OCI-LY7 (cell line): ENCODE results near the gene GALNT2. TPM values are rescaled to one million over a fixed set of nuclear protein-coding genes. Genes with fewer than 3 reads are reported as not detected.

Experiments
- BruUV-seq: library from RNA; stranded (reverse); fragments of 400-500 nt; replicated peaks from 2 replicates; lab custom pipeline; 2021; lab: Mats Ljungman, UMichigan
- CTCF ChIA-PET: fragments of 300-600 bp; sonication (Branson Sonifier 250); formaldehyde crosslinking; loops from one replicate; lab custom pipeline; 2022; ENCODE audit warnings: antibody characterized with exemption; ENCODE audit not compliant: unreplicated experiment; lab: Charles Lee
- POLR2A ChIA-PET: fragments of 300-600 bp; sonication (Branson Sonifier 250); formaldehyde crosslinking; loops from one replicate; lab custom pipeline; 2022; ENCODE audit warnings: antibody characterized with exemption; lab: Charles Lee
- DNase-seq: peaks from one replicate; pipeline ENCODE4 v3.0.0-alpha.2; 2015; ENCODE audit warnings: low spot score
- H2AFZ ChIP-seq: fragments of 200-600 bp; sonication (generic), shearing (Covaris generic); 2 replicates; pipeline ENCODE4 v1.6.1; 2014; ENCODE audit warnings: mild to moderate bottlenecking, antibody characterized with exemption, low read length, moderate library complexity
- H3K27ac ChIP-seq: fragments of 200-600 bp; sonication (generic); 2 replicates; pipeline ENCODE4 v1.5.1; 2014; ENCODE audit warnings: mixed run types, low read depth, mild to moderate bottlenecking, moderate library complexity, low read length, inconsistent platforms; ENCODE audit not compliant: poor library complexity, severe bottlenecking
- H3K36me3 ChIP-seq: fragments of 200-600 bp; sonication (generic); 2 replicates; pipeline ENCODE4 v1.6.1; 2014; ENCODE audit warnings: mild to moderate bottlenecking, antibody characterized with exemption, low read length, moderate library complexity, mixed read lengths; ENCODE audit not compliant: insufficient read depth
- H3K4me1 ChIP-seq: fragments of 200-600 bp; sonication (generic); 2 replicates; pipeline ENCODE4 v1.5.1; 2014; ENCODE audit warnings: mild to moderate bottlenecking, low read length; ENCODE audit not compliant: insufficient read depth, poor library complexity, severe bottlenecking
- H3K4me2 ChIP-seq: fragments of 200-600 bp; sonication (generic); 2 replicates; pipeline ENCODE4 v1.6.1; 2014; ENCODE audit warnings: mild to moderate bottlenecking, low read length
- H3K4me3 ChIP-seq: fragments of 200-600 bp; sonication (generic); 2 replicates; pipeline ENCODE4 v1.5.1; 2014; ENCODE audit warnings: mild to moderate bottlenecking, low read depth, low read length; ENCODE audit not compliant: poor library complexity, severe bottlenecking
- H3K79me2 ChIP-seq: fragments of 200-600 bp; sonication (generic); 2 replicates; pipeline ENCODE4 v1.6.1; 2016; ENCODE audit warnings: low read depth, mild to moderate bottlenecking, low read length, moderate library complexity, mixed read lengths; ENCODE audit not compliant: insufficient read depth
- H3K9me2 ChIP-seq: fragments of 200-600 bp; sonication (generic); 2 replicates; pipeline ENCODE4 v1.6.1; 2016; ENCODE audit warnings: mild to moderate bottlenecking, low read length, mixed read lengths; ENCODE audit not compliant: insufficient read depth
- H3K9me3 ChIP-seq: fragments of 200-600 bp; sonication (generic); 2 replicates; pipeline ENCODE4 v1.6.1; 2014; ENCODE audit warnings: mild to moderate bottlenecking, mixed run types, low read length, mixed read lengths
- H4K20me1 ChIP-seq: fragments of 200-600 bp; sonication (generic); 2 replicates; pipeline ENCODE4 v1.6.1; 2014; ENCODE audit warnings: mild to moderate bottlenecking, antibody characterized with exemption, low read length, moderate library complexity, mixed read lengths; ENCODE audit not compliant: insufficient read depth
- EZH2phosphoT487 ChIP-seq: fragments of 200-600 bp; sonication (generic); IDR thresholded peaks from 2 replicates; pipeline ENCODE4 v1.6.1; 2018; ENCODE audit warnings: low read depth, borderline replicate concordance, mild to moderate bottlenecking, mixed run types, antibody characterized with exemption, low read length, moderate library complexity, mixed read lengths
- intact Hi-C: fragments of 100-400 bp; cut with micrococcal nuclease; formaldehyde crosslinking; loops from one replicate; pipeline ENCODE4 v1.10.0; 2022; ENCODE audit not compliant: unreplicated experiment
- total RNA-seq, 2 experiments: library from RNA; depleted of rRNA in 1 of 2; stranded (reverse); fragments of >200 nt in 1 of 2; shearing (Covaris generic) in 1 of 2; gene quantifications; 2 replicates each; pipeline ENCODE4 v1.2.3, GENCODE V29; 2014 to 2022
- TF ChIP-seq, protein P1 (sequence below): fragments of 200-600 bp; sonication (generic); conservative IDR thresholded peaks from 2 replicates; pipeline ENCODE4 v1.5.1; 2014; ENCODE audit warnings: mild to moderate bottlenecking, antibody characterized with exemption, low read length, moderate library complexity, mixed read lengths

The GALNT2 gene
- total RNA-seq, 2 experiments from 2014 or later = 29.9 to 67.3 TPM

- ChIA-PET CTCF (no interaction called here), POLR2A (no interaction called here)
- H3K27ac ChIP-seq = no peak overlapping the region
Observed at GRCh38 chr1:230301322-230301721, 234.3 kb downstream of the GALNT2 start.

DNA sequence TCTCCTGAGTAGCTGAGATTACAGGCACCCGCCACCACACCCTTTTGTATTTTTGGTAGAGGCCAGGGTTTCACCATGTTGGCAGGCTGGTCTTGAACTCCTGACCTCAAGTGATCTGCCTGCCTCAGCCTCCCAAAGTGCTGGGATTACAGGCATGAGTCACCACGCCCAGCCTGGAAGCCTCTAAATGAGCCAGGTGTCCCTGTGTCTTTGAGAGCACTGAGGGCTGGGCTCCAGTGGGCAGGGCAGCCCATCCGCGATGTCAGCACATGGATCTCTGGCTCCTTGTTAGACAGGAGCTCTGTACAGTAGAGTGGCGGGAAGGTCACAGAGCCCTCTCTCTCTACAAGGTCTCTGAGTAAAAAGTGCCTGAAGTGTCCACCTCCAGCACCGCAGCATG lies 234.8 kb downstream of the GALNT2 start:
- POLR2A ChIA-PET = no interaction called here
- Histone ChIP-seq H3K36me3 (no peaks in the 10 kb centered on the region), H3K9me3 (no peaks in the 10 kb centered on the region), H3K4me1 (peaks cover 13% of the 10 kb centered on the region), H3K4me2 (no peak overlapping the region), H3K4me3 (no peak overlapping the region), H3K9me2 (no peaks in the 10 kb centered on the region), H4K20me1 (no peaks in the 10 kb centered on the region), H3K79me2 (no peaks in the 10 kb centered on the region), H3K27ac (no peak overlapping the region), H2AFZ (no peak overlapping the region)
- TF ChIP-seq, protein P1, sequence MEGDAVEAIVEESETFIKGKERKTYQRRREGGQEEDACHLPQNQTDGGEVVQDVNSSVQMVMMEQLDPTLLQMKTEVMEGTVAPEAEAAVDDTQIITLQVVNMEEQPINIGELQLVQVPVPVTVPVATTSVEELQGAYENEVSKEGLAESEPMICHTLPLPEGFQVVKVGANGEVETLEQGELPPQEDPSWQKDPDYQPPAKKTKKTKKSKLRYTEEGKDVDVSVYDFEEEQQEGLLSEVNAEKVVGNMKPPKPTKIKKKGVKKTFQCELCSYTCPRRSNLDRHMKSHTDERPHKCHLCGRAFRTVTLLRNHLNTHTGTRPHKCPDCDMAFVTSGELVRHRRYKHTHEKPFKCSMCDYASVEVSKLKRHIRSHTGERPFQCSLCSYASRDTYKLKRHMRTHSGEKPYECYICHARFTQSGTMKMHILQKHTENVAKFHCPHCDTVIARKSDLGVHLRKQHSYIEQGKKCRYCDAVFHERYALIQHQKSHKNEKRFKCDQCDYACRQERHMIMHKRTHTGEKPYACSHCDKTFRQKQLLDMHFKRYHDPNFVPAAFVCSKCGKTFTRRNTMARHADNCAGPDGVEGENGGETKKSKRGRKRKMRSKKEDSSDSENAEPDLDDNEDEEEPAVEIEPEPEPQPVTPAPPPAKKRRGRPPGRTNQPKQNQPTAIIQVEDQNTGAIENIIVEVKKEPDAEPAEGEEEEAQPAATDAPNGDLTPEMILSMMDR = no peak
- no peak for TF ChIP-seq EZH2phosphoT487
- no TSS peak for BruUV-seq
- no peak for DNase-seq
- intact Hi-C loops = loop anchor here (10.0 kb wide), 1 partner anchor 317 kb away; no protein-coding TSS in a partner anchor
- CTCF ChIA-PET = no interaction called here

More at GRCh38 chr1:230301322-230301721, 234.3 kb downstream of the GALNT2 start:
- Histone ChIP-seq H3K4me3 (no peak overlapping the region), H3K4me2 (no peak overlapping the region; the same call in 1 of the 2 replicates), H3K9me2 (no peaks in the 10 kb centered on the region), H3K9me3 (no peaks in the 10 kb centered on the region), H2AFZ (no peak overlapping the region), H3K79me2 (no peaks in the 10 kb centered on the region), H3K36me3 (no peaks in the 10 kb centered on the region), H4K20me1 (no peaks in the 10 kb centered on the region), H3K4me1 (peaks cover 13% of the 10 kb centered on the region)
- TF ChIP-seq, protein P1 = no peak
- no peak for TF ChIP-seq EZH2phosphoT487
- BruUV-seq = no TSS peak
- intact Hi-C loops = loop anchor here (10.0 kb wide), 1 partner anchor 317 kb away; no protein-coding TSS in a partner anchor
- DNase-seq = no peak

DNA sequence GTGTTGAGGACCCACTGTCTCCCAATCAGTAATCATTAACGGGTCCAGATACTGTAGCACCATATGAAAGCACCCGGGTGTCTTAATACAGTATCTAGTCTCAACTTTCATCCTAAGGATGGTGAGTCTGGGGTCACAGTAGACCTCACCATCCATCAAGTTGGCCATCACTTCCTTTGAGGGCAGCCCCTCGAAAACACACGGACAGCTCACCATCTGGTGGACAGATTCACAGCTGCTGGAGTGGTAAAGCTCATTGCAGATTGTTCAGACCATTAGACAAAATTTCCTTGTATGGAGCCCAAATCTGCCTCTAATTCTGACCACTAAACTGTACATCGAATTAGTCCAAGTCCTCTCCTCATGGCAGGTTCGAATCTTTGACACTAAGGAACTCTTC lies 236.0 kb downstream of the GALNT2 start:
- Histone ChIP-seq H3K4me1 (peaks cover 13% of the 10 kb centered on the region), H3K79me2 (no peaks in the 10 kb centered on the region), H3K36me3 (no peaks in the 10 kb centered on the region), H3K27ac (no peak overlapping the region), H3K9me3 (no peaks in the 10 kb centered on the region), H3K4me2 (no peak overlapping the region), H2AFZ (no peak overlapping the region), H3K4me3 (no peak overlapping the region), H3K9me2 (no peaks in the 10 kb centered on the region), H4K20me1 (no peaks in the 10 kb centered on the region)
- TF ChIP-seq EZH2phosphoT487 = no peak
- TF ChIP-seq, protein P1 = no peak
- no peak for DNase-seq
- CTCF ChIA-PET = interaction anchor here (0.6 kb wide), 1 partner anchor 91 kb away, joined by 3 read pairs; no protein-coding TSS in a partner anchor
- intact Hi-C loops = loop anchor here (10.0 kb wide), 1 partner anchor 318 kb away; no protein-coding TSS in a partner anchor
- POLR2A ChIA-PET = interaction anchor here (1.4 kb wide), 1 partner anchor 14 kb away, joined by 5 read pairs; no protein-coding TSS in a partner anchor
- BruUV-seq = no TSS peak
